GM19467 (cell line): ENCODE measurements around the gene VAX1.

Experiments used
- ATAC-seq: cut with Tn5 transposase; IDR thresholded peaks from one replicate; pipeline ENCODE4 v1.9.1; 2021; ENCODE audit warnings: mild to moderate bottlenecking, moderate library complexity; ENCODE audit not compliant: unreplicated experiment

Gene VAX1

DNA sequence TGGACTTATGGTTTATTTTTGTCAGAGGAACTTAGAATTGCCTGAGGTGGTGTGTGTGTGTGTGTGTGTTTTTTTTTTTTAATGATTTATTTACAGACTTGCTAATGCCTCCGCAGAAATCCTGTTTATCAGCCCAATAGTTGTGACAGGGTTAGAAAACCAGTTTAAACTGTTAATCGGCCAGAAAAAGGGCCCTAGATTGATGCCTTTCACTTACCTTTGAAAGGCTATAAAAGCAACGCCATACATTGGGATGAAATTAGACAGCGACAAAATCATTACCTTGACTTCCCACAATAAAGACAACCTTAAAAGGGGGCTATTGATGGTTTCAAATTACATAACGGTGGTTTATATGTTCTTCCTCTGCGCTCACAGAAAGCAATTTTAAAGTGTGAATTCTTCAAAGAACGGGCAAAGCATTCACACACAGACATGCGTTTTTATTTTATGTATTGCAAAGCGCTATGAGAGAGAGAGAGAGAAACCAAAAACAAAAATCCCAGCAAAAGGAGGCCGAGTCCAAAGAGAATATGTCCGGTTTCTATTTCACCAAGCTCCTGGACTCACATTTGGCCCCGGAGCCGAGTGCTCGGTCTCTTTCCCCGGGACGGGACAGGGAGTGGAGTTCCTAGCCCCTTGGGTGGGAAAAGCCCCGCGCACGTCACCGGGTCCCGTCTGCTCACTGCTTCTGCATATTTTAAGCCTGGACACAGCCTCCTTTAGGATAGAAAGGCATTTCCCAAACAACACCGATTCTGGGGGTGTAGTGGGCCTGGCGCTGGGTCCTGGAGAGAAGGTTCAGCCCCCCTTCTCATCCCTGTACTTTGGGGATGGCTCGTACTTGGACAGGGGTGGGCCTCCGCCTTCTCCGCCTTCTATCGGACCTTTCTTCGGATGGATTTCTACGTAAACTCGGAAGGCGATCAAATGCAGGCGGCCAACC, 26.8 kb upstream of the VAX1 start:
- no peak for ATAC-seq

DNA sequence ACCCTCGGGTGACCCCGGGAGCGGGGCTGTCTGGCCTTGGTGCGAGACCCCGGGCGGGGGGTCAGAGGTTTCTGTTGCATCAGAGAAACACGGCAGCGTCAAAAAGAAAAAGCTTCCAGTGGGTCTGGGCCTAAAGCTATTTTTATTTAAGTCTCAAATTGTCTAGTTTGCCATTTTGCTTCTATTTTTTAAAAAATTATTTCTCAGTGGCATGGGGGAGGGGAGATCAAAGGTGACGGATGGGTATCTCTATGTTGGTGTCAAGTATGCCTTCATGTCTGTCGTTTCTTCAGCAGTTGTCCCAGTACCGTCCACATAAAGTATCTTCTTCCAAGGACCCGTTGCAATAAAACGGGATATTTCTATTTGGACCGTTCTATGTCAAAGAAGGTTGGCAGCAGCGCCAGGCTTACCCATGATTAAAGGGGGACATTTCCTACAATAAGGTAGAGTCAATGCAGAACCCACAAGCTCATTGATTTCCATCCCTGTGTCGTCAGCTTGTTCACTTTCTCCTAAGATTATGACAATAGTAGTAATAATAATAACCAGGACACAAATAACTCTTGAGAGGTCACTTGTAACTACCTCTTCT, 26.0 kb upstream of the VAX1 start:
- ATAC-seq = no peak

DNA sequence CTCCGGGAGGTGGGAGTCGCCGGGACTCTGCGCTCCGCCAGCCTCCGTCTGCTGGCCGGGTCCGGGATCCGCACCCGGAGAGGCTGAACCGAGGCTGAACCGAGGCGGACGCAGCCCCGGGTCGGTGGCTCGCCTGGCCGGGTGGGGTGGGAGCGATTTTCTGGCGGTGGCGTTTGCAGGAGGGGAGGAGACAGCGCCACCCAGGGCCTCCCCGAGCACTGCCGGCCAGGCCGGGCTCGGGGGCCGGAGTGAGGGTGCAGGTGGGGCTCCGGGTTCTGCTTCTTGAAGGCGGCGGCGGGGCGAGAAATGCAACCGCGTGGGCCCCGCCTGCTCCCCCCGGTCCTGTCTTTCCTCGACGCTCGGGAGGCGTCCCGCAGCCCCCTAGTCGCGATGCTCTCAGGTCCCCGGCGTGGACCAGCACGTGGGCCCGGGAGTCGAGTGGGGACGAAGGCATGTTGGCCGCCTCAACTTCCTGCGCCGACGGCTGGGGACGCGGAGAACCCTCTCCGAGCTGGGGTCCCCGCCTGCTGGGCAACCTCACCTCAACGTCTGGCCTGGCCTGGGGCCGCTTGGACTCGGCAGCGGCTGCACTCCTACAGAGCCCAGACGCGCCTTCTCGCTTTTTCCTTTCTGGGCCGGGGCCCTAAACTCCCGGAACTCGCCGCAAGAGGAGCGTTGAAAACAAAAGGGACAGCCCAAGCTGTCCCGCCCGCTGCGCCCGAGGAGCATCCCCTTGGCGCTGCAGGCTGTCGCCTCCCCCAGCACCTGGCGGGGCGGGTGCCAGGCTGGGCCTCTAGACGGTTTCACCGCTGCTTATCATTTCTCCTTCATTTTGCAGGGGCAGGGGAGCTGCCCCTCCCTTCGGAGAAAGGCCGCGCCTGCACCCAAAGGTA, 25.2 kb upstream of the VAX1 start:
- ATAC-seq = no peak

DNA sequence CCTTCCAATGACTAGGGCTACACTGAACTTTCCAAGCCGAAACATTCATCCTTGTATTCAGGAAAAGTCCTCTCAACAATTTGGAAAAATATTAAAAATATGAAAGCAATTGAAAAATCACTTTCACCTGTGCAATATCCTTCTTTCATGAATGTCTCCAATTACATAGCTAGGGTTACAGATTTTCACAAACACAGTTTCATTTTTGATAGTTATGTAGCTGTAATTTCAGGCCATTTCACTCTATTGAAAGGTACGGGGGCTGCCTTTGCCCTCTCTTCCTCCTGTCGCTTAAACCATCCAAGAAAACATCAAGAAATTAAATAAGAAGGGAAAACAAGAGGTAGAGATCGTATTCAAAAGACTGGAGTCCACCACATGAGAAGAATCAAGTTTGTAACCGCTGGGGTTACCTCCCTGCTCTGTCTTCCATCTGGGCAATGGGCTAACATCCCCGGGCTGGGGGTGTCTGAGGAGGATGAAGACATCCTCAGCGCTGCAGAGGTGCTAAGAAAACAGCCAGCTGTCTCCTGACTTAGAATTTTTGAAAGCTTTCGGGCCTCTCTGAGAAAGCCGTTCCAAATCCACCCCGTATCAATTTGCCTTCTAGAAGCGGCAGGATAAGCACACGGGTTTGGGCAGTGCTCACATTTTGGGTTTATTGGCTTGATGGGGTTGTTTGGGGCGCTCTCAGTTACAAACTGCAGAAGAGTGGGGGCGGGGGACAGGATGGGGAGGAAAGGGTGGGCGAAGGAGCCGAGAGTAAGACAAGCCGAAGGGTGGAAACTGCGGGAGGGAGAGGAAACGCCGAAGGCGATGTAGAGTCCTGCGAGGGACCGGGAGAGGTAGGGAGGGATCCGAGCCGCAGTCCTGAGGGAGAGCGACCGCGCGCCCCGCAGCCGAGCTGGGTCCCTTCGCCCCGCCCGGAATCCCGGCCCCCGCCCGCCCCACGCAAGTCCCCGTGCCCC, 24.3 kb upstream of the VAX1 start:
- no peak for ATAC-seq

DNA sequence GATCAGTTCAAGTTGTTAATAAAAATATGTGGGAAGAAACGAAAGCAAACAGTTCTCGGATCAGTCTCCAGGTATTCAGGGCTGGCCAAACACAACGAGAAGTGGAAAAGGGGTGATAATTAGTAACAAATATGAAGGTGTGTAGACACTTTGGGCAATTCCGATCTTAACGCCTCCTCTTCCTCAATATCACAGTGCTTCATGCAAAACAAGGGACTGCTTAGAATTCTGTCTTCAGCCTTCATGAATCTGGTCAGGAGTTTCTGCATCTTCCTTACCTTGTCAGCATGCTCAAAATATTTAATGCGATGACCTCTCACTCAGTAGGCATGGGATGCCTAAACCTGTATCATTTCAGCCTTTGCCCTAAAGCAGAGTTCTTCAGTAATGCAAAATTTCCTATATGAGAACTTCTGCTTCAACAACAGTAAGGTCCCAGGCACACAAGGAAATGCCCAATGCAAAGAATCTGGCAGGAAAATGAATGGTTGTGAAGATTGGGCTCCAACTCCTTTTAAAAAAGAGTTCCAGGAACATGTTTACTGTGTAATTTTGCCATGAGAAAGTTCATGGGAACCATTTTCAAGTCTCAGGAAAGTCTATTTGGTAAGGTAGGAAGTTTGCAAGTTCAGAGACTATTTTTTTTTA, 23.4 kb upstream of the VAX1 start:
- no peak for ATAC-seq

DNA sequence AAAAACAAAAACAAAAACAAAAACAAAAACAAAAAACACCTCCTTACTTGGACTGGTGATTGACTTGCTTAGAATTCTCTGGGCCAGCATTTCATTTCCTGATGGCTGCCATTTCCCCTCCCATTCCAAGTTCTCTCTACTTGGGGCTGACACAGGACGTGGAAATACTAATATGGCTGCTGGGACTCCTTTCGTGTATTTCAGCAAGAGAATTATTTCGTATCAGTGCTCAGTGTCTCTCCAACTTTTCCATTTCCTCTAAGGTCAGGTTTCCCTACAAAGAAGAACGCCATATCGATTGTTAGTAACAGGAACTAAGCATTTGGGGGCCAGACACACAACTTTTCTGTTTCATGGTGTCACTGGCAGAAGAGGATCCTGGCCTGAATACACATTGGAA, 22.5 kb upstream of the VAX1 start:
- ATAC-seq = no peak

DNA sequence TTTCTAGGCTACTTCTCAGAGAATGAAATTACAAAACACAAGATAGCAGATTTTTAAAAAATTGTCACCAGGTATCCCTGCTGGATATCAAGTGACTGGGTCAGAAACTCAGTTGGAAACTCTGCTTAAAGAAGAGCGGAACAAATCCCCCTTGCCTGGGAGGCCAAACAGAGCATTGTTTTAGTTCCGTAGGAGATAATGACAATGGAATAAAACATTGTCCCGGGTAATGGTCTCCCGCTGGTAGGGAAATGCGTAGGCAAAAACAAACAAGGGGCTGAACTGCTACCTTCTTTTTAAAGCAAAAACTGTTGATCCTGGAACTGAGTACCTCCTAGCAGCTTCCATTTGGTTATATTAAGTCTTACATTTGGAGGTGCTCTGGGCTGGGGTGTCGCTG, 21.3 kb upstream of the VAX1 start:
- no peak for ATAC-seq

DNA sequence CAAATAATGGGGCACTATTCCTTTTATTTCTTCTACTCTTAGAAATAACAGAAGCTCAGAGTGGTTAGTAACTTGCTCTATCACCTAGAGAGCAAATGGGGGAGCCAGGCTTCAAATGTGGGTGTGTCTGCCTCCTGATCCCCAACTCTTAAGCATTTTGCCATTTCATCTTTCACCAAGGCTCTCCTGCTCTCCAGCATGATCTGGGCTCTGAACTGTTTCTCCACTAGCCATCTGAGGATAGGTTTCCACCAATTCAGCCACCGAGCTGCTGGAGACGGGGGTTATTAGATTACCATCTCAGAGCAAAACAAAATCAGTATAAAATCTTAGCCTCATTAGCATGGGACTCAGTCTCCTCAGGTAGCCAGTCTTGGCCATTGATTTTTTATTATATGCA, 20.2 kb upstream of the VAX1 start:
- ATAC-seq = no peak

DNA sequence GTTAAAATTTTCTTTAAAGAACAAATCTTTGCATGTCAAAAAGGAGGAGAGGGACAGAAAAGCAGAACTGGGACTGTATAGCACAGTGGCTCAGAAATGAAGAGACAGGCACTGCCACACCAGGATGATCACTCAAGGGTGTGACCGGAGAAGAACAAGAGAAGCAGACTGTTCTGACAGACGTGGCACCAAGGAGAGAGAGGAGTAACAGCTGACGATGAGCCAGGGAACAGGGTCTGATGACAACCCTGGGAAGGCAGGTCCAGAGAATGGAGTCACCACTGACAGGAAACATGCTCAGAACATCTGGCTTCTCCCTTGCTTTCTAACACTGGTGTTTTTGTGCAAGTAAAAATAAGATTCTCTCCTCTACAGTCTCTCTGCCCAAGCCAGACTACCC, 14.6 kb upstream of the VAX1 start:
- ATAC-seq = no peak

DNA sequence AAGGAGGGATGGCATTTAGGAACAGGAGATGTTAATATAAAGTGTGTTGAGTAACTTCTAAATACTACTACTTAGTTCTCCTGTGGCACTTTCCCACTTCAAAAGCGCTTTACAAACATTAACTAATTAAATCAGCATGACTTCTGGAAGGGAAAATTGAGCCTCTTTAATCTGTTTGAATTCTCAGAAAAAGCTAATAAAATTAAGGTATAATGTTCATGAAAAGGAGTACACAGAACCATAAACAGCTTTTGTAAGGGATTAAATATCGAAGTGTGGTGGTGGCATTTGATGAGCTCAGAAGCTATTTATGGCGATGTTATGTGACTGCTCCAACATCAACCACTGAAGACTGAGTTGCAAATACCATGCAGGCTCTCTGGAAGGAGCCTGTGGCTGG, 10.2 kb upstream of the VAX1 start:
- no peak for ATAC-seq

DNA sequence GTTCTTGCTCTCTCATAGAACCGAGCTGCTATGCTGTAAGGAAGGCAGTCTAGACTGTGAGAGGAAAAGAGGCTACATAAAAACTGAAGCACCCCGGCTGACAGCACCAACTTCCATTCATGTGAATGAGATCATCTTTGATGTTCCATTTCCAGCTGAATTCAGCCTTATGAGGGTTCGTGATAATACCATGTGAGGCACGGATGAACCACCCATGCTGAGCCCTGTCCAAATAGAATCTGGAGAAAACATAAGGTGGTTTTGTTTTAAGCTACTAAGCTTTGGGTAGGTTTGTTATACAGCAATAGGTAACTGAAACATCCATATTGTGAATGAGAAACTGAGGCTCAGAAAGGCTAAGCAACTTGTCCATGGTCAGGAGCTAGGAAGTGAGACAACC, 6.9 kb upstream of the VAX1 start:
- ATAC-seq = no peak

DNA sequence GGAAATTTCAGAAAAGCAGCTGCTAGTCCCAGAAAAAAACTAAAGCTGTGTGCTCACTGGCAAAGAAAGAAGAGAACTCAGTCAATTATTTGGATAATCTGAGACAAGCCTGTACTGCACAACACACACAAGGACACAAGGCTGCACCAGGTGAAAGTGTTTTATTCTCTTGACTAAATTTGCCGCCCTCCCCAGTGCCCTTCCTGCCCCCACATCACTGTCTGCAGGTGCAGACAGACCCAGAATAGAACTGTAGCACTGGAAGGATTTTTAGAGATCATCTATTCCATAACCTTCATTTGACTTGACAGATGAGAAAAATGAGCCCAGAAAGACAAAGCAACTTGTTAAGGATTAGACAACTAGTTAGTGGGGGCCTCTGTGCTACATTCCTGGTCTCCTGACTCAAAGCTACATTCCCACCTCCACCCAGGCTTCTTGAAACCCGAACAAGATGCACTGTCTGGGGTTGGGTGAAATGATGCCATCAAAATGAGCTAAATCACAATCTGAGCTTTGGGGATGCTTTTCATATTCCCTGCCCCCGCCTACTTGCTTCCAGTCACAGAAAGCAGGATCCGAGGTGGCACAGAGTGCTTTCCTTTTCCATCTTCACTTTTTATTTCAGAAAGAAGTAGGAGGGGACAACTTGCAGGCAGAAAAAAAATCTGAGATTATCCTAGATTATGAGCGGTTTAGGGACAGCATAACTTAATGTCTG, 5.2 kb upstream of the VAX1 start:
- no peak for ATAC-seq

DNA sequence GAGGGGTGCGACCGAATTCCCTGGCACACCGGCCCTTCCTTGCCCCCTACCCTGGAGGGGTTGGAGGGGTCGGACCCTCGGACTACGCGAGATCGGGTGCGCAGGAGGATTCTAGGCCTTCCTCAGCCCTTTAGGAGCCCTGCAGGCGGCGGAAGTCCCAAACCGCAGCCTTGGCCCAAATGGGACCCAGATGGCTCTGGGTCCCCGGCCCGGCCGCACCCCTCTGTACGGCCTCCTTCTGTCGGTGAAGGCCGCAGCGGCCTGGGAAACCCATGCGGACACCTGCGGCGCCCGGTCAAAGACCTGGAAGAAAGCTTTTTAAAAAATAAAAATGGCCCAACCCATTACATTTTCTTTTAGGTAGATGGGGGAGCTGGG, 2.4 kb upstream of the VAX1 start:
- no peak for ATAC-seq

DNA sequence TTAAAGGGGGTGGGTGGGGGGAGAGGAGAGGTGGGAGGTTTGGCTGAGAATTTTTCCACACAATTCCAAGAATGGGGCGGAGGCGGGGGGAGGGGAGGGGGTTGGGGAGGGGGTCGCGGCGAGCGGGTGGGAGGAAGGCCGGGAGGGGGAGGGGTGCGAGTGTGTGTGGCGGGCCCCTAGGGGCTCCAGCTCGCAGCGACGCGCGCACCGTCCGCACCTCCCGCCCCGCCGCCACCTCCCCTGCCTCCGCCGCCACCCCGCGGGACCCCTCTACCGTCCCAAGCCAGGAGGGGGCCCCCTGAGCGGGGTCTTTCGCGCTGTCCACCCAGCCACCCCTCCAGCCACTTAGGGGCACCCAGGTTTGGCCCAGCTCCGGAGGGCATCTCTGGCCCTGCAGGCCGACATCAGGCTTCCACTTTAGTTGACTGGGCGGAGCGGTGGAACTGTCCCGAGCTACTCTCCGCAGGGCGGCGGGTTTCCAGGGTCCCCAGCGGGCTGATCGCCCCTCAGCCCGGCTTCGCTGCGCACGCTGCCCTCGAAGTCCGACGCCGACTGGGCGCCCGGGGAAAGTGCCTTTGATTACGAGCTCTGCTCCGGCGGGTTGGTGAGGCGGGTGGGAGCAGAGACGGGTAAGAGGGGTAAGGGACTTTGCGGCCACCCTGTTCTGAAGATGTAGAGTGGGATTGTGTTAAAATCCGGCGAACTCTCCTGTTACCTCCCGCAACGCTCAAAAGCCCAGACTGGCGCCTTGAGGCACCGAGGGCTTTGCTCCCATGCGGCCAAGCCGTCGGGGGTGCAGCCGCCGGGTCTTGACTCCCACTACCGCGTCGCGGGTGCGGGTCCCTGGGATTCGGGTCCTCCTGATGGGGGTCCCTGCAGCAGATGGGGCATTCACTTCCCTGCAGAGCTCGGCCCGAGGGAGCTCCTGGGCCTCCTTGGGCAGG, 1.8 kb upstream of the VAX1 start:
- ATAC-seq = no peak

DNA sequence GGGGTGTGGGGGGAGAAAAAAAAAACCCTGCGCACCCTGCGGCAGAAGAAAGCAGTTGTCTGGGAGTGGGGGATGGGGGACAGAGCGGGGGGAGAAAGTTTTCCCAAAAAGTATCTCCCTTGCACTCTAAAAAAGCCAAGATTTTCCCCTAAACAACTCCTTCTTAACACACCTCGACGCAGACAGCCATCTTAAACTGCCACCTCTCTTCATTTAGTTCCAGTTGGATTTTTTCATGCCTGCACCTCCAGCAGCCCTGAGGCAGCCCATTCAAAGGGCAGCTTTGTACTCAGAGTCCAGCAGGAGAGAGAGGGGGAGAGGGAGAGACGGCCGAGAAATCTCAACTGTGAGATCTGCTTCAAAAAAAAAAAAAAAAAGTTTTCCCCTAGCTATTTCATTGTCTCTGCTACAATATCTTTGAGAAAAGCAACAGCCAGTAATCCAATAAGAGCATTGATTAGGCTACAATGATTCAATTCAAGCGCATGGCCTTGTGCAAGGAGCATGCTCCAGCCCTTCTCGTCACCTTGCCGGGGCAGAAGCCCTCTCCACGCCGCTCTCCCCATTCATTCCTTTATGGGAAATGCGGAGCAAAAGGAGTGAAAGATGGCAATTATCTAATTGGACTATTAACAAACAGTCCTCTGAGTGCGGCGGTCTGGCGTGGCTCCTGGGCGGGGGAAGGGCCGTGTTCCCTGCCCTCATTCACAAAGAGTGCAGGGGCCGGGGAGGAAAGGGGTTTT, 939 bp upstream of the VAX1 start:
- no peak for ATAC-seq

DNA sequence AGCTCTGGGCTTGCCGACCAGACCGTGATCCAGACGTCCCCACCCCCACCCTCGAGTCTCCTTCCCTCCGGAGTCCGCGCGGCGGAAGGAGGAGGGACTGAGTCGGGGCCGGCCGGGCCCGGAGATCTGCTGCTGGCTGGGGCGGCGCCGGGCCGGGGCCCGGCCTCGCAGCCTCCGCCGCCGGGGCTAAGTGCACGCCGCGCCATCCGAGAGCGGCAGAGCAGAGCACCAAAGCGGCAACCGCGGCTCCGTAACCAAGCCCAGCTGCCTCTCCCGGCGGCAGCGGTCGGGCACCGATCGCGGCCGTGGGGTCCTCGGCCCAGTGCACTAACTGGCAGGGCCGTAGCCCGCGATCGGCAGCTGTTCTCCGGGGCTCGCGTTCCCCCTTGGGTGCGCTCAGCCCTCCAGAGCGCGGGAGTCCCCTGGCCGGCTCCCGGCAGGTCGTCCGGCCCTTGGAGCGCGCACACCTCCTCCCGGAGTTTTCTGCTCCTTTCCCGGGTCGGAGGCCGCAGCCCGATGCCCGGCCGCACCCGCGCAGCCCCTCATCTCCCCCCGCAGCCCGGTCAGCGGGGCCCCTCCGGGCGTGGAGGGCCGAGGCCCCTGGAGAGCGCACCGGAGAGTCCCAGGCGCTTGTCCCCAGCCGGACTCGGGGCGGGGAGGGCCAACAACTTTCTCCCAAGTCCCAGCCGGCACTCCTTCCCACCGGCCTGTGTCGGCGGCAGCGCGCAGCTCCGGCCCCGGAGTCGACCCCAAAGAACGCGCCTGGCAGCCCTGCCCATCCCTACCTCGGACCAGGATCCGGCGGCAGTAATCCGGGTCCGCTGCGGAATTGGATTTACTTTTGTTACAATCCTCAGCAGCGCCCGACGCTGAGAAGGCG, 799 bp downstream of the VAX1 start:
- ATAC-seq = no peak
